Urinary bladder (tissue), 4 donors: ENCODE data around the gene TMEM271. TPM values are rescaled to one million over a fixed set of nuclear protein-coding genes. Genes with fewer than 3 reads are reported as not detected.

Experiments
- DNase-seq: peaks from one replicate; pipeline ENCODE4 v3.0.0-alpha.2; 2015; ENCODE audit errors: extremely low spot score
- H3K27ac ChIP-seq: one replicate; pipeline ENCODE4 v1.5.1; 2013; ENCODE audit warnings: low read depth, mild to moderate bottlenecking, moderate library complexity
- H3K36me3 ChIP-seq: one replicate; pipeline ENCODE4 v1.6.1; 2013; ENCODE audit warnings: mild to moderate bottlenecking, moderate library complexity; ENCODE audit not compliant: insufficient read depth
- H3K4me1 ChIP-seq: one replicate; pipeline ENCODE4 v1.6.1; 2013; ENCODE audit warnings: mild to moderate bottlenecking, moderate library complexity; ENCODE audit not compliant: insufficient read depth
- H3K4me3 ChIP-seq: one replicate; pipeline ENCODE4 v1.5.1; 2013; ENCODE audit warnings: low read depth, low read length
- WGBS: extraction: QIAGEN DNeasy Blood & Tissue Kit; methylation state at CpG from one replicate; pipeline ENCODE4 v1.1.7; 2013; 5-methylcytosine and 5-hydroxymethylcytosine counted together
- polyA plus RNA-seq: library from polyadenylated mRNA; stranded (reverse); fragments of 200-250 nt; gene quantifications from one replicate; pipeline ENCODE4 v1.2.3, GENCODE V29; 2013
- total RNA-seq: library from RNA; depleted of rRNA; stranded (reverse); fragments of >200 nt; gene quantifications from one replicate; pipeline ENCODE4 v1.2.3, GENCODE V29; 2014
- donor health status: healthy with polysubstance abuse.
- donor health status: healthy.

The TMEM271 gene
- total and polyA plus RNA-seq, 2 donors: 0.21 TPM; not detected in 1

- Histone ChIP-seq H3K4me1 (peaks cover 5% of the 10 kb centered on the region), H3K4me3 (no peak overlapping the region), H3K27ac (no peak overlapping the region), H3K36me3 (no peaks in the 10 kb centered on the region)
- no peak for DNase-seq
- 34% methylated on average over 11 of the region's 11 CpGs for WGBS
These were observed 3.6 kb upstream of the TMEM271 start for GRCh38 chr4:579543-580175.

GRCh38 chr4:578451-579443 is 2.7 kb upstream of the TMEM271 start:
- WGBS: 12% methylated on average over 32 of the region's 32 CpGs
- H3K4me1 ChIP-seq: peaks cover 5% of the 10 kb centered on the region

GRCh38 chr4:577499-578450 is 1.7 kb upstream of the TMEM271 start:
- DNase-seq: no peak

More at GRCh38 chr4:578451-579443, 2.7 kb upstream of the TMEM271 start:
- Histone ChIP-seq H3K4me3 (no peak overlapping the region), H3K36me3 (no peaks in the 10 kb centered on the region), H3K27ac (no peak overlapping the region)
- DNase-seq: no peak

GRCh38 chr4:576991-577498 is 950 bp upstream of the TMEM271 start:
- no peak for DNase-seq
- Histone ChIP-seq H3K27ac (no peak overlapping the region), H3K36me3 (no peaks in the 10 kb centered on the region), H3K4me1 (peaks cover 5% of the 10 kb centered on the region), H3K4me3 (no peak overlapping the region)
- WGBS: under 1% methylated on average over 37 of the region's 37 CpGs

More at GRCh38 chr4:577499-578450, 1.7 kb upstream of the TMEM271 start:
- Histone ChIP-seq H3K36me3 (no peaks in the 10 kb centered on the region), H3K4me3 (no peak overlapping the region), H3K27ac (no peak overlapping the region), H3K4me1 (peaks cover 5% of the 10 kb centered on the region)
- 2% methylated on average over 52 of the region's 52 CpGs for WGBS

GRCh38 chr4:575281-576141 is 584 bp downstream of the TMEM271 start:
- Histone ChIP-seq H3K4me1 (peaks cover 5% of the 10 kb centered on the region), H3K36me3 (no peaks in the 10 kb centered on the region), H3K27ac (no peak overlapping the region), H3K4me3 (peak overlapping the region; percentile 29)
- DNase-seq: peak; percentile 5
- WGBS: under 1% methylated on average over 124 of the region's 127 CpGs

GRCh38 chr4:574346-575161 is 1.5 kb downstream of the TMEM271 start:
- H3K4me1 ChIP-seq: peaks cover 5% of the 10 kb centered on the region
- H3K27ac ChIP-seq: no peak overlapping the region
- no peak for DNase-seq
- 5% methylated on average over 68 of the region's 68 CpGs for WGBS
- H3K4me3 ChIP-seq: no peak overlapping the region
- no peaks in the 10 kb centered on the region for H3K36me3 ChIP-seq

GRCh38 chr4:573122-573892 is 2.8 kb downstream of the TMEM271 start:
- DNase-seq: no peak
- no peak overlapping the region for H3K27ac ChIP-seq
- H3K4me3 ChIP-seq: no peak overlapping the region
- WGBS: 65% methylated on average over 8 of the region's 8 CpGs
- peaks cover 5% of the 10 kb centered on the region for H3K4me1 ChIP-seq
- no peaks in the 10 kb centered on the region for H3K36me3 ChIP-seq

GRCh38 chr4:572594-572993 is 3.5 kb downstream of the TMEM271 start:
- peaks cover 5% of the 10 kb centered on the region for H3K4me1 ChIP-seq
- H3K36me3 ChIP-seq: no peaks in the 10 kb centered on the region
- WGBS: 83% methylated on average over 6 of the region's 6 CpGs
- no peak overlapping the region for H3K27ac ChIP-seq
- H3K4me3 ChIP-seq: no peak overlapping the region
- no peak for DNase-seq

- DNase-seq: no peak
- WGBS: 85% methylated on average over 29 of the region's 29 CpGs
- H3K4me1 ChIP-seq: peaks cover 5% of the 10 kb centered on the region
- H3K36me3 ChIP-seq: no peaks in the 10 kb centered on the region
- H3K27ac ChIP-seq: no peak overlapping the region
- H3K4me3 ChIP-seq: no peak overlapping the region
These were observed 4.1 kb downstream of the TMEM271 start for GRCh38 chr4:571838-572572.

- no peak for DNase-seq
- WGBS: 71% methylated on average over 11 of the region's 11 CpGs
- H3K27ac ChIP-seq: no peak overlapping the region
- H3K4me3 ChIP-seq: no peak overlapping the region
- H3K36me3 ChIP-seq: no peaks in the 10 kb centered on the region
- peaks cover 3% of the 10 kb centered on the region for H3K4me1 ChIP-seq
These were observed 5.3 kb downstream of the TMEM271 start for GRCh38 chr4:570754-571153.
